OCI-LY7 (cell line): ENCODE measurements around the gene KIF1B. TPM values are rescaled to one million over a fixed set of nuclear protein-coding genes. Genes with fewer than 3 reads are reported as not detected.
"Not testable (repeated sequence)": the region's sequence is repeated elsewhere in the genome, so short reads cannot be mapped to it uniquely, and the experiment has no call there.

Experiments used
- BruUV-seq: library from RNA; stranded (reverse); fragments of 400-500 nt; replicated peaks from 2 replicates; lab custom pipeline; 2021; lab: Mats Ljungman, UMichigan
- CTCF ChIA-PET: fragments of 300-600 bp; sonication (Branson Sonifier 250); formaldehyde crosslinking; loops from one replicate; lab custom pipeline; 2022; ENCODE audit warnings: antibody characterized with exemption; ENCODE audit not compliant: unreplicated experiment; lab: Charles Lee
- POLR2A ChIA-PET: fragments of 300-600 bp; sonication (Branson Sonifier 250); formaldehyde crosslinking; loops from one replicate; lab custom pipeline; 2022; ENCODE audit warnings: antibody characterized with exemption; lab: Charles Lee
- DNase-seq: peaks from one replicate; pipeline ENCODE4 v3.0.0-alpha.2; 2015; ENCODE audit warnings: low spot score
- H2AFZ ChIP-seq: fragments of 200-600 bp; sonication (generic), shearing (Covaris generic); 2 replicates; pipeline ENCODE4 v1.6.1; 2014; ENCODE audit warnings: mild to moderate bottlenecking, antibody characterized with exemption, low read length, moderate library complexity
- H3K27ac ChIP-seq: fragments of 200-600 bp; sonication (generic); 2 replicates; pipeline ENCODE4 v1.5.1; 2014; ENCODE audit warnings: mixed run types, low read depth, mild to moderate bottlenecking, moderate library complexity, low read length, inconsistent platforms; ENCODE audit not compliant: poor library complexity, severe bottlenecking
- H3K36me3 ChIP-seq: fragments of 200-600 bp; sonication (generic); 2 replicates; pipeline ENCODE4 v1.6.1; 2014; ENCODE audit warnings: mild to moderate bottlenecking, antibody characterized with exemption, low read length, moderate library complexity, mixed read lengths; ENCODE audit not compliant: insufficient read depth
- H3K4me1 ChIP-seq: fragments of 200-600 bp; sonication (generic); 2 replicates; pipeline ENCODE4 v1.5.1; 2014; ENCODE audit warnings: mild to moderate bottlenecking, low read length; ENCODE audit not compliant: insufficient read depth, poor library complexity, severe bottlenecking
- H3K4me2 ChIP-seq: fragments of 200-600 bp; sonication (generic); 2 replicates; pipeline ENCODE4 v1.6.1; 2014; ENCODE audit warnings: mild to moderate bottlenecking, low read length
- H3K4me3 ChIP-seq: fragments of 200-600 bp; sonication (generic); 2 replicates; pipeline ENCODE4 v1.5.1; 2014; ENCODE audit warnings: mild to moderate bottlenecking, low read depth, low read length; ENCODE audit not compliant: poor library complexity, severe bottlenecking
- H3K79me2 ChIP-seq: fragments of 200-600 bp; sonication (generic); 2 replicates; pipeline ENCODE4 v1.6.1; 2016; ENCODE audit warnings: low read depth, mild to moderate bottlenecking, low read length, moderate library complexity, mixed read lengths; ENCODE audit not compliant: insufficient read depth
- H3K9me2 ChIP-seq: fragments of 200-600 bp; sonication (generic); 2 replicates; pipeline ENCODE4 v1.6.1; 2016; ENCODE audit warnings: mild to moderate bottlenecking, low read length, mixed read lengths; ENCODE audit not compliant: insufficient read depth
- H3K9me3 ChIP-seq: fragments of 200-600 bp; sonication (generic); 2 replicates; pipeline ENCODE4 v1.6.1; 2014; ENCODE audit warnings: mild to moderate bottlenecking, mixed run types, low read length, mixed read lengths
- H4K20me1 ChIP-seq: fragments of 200-600 bp; sonication (generic); 2 replicates; pipeline ENCODE4 v1.6.1; 2014; ENCODE audit warnings: mild to moderate bottlenecking, antibody characterized with exemption, low read length, moderate library complexity, mixed read lengths; ENCODE audit not compliant: insufficient read depth
- EZH2phosphoT487 ChIP-seq: fragments of 200-600 bp; sonication (generic); IDR thresholded peaks from 2 replicates; pipeline ENCODE4 v1.6.1; 2018; ENCODE audit warnings: low read depth, borderline replicate concordance, mild to moderate bottlenecking, mixed run types, antibody characterized with exemption, low read length, moderate library complexity, mixed read lengths
- intact Hi-C: fragments of 100-400 bp; cut with micrococcal nuclease; formaldehyde crosslinking; loops from one replicate; pipeline ENCODE4 v1.10.0; 2022; ENCODE audit not compliant: unreplicated experiment
- total RNA-seq, 2 experiments: library from RNA; depleted of rRNA in 1 of 2; stranded (reverse); fragments of >200 nt in 1 of 2; shearing (Covaris generic) in 1 of 2; gene quantifications; 2 replicates each; pipeline ENCODE4 v1.2.3, GENCODE V29; 2014 to 2022
- TF ChIP-seq, protein P1 (sequence below): fragments of 200-600 bp; sonication (generic); conservative IDR thresholded peaks from 2 replicates; pipeline ENCODE4 v1.5.1; 2014; ENCODE audit warnings: mild to moderate bottlenecking, antibody characterized with exemption, low read length, moderate library complexity, mixed read lengths

KIF1B gene
- total RNA-seq, 2 experiments from 2014 or later: 3.8 to 4.8 TPM

DNA sequence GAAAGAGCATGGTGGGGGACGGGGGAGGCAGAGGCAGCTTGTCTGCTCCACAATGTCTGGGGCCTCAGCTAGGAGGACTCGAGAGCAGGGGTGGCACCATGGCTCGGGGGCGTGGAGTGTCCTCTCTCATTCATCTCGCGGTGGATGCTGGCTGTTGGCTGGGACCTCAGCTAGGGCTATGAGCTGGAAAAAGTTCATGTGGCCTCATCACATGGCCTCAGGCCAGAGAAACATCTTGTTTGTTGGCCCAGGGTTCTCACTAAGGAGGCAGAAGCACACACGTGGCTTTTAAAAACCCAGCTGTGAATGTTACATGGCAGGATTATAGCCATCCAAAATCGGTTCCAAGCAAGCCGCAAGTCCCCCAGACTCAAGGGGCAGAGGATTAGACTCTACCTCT lies 213.7 kb downstream of the KIF1B start:
- TF ChIP-seq, protein P1, sequence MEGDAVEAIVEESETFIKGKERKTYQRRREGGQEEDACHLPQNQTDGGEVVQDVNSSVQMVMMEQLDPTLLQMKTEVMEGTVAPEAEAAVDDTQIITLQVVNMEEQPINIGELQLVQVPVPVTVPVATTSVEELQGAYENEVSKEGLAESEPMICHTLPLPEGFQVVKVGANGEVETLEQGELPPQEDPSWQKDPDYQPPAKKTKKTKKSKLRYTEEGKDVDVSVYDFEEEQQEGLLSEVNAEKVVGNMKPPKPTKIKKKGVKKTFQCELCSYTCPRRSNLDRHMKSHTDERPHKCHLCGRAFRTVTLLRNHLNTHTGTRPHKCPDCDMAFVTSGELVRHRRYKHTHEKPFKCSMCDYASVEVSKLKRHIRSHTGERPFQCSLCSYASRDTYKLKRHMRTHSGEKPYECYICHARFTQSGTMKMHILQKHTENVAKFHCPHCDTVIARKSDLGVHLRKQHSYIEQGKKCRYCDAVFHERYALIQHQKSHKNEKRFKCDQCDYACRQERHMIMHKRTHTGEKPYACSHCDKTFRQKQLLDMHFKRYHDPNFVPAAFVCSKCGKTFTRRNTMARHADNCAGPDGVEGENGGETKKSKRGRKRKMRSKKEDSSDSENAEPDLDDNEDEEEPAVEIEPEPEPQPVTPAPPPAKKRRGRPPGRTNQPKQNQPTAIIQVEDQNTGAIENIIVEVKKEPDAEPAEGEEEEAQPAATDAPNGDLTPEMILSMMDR: no peak
- TF ChIP-seq EZH2phosphoT487: no peak
- no peaks in the 10 kb centered on the region for H3K9me3 ChIP-seq
- intact Hi-C loops: no loop called here
- H4K20me1 ChIP-seq: no peaks in the 10 kb centered on the region
- DNase-seq: no peak
- POLR2A ChIA-PET: no interaction called here
- no peak overlapping the region for H3K4me2 ChIP-seq
- no peaks in the 10 kb centered on the region for H3K9me2 ChIP-seq
- H3K27ac ChIP-seq: no peak overlapping the region
- BruUV-seq: no TSS peak
- H3K4me3 ChIP-seq: no peak overlapping the region
- H3K36me3 ChIP-seq: peaks cover 22% of the 10 kb centered on the region
- CTCF ChIA-PET: no interaction called here
- no peaks in the 10 kb centered on the region for H3K4me1 ChIP-seq
- no peak overlapping the region for H2AFZ ChIP-seq
- no peaks in the 10 kb centered on the region for H3K79me2 ChIP-seq

DNA sequence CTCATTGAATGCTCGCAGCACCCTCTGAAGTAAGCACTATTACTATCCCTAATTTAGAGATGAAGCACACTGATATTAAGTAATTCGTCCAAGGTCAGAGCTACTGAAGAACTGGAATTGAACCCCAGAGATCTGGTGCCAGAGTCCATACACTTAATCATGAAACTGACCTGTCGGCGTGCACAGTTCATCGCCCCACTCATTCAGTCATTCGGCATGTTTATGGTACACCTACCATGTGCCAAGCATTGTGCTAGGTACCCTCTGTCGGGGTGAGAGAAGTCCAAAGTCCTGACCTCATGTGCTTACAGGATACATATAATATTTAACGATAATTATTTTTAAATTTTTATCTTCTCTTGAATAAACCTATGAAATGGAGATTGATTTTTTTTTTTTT lies 214.3 kb downstream of the KIF1B start:
- ChIA-PET POLR2A (no interaction called here), CTCF (no interaction called here)
- no peak for DNase-seq
- no peak overlapping the region for H3K27ac ChIP-seq
- no peak overlapping the region for H2AFZ ChIP-seq
- H4K20me1 ChIP-seq: no peaks in the 10 kb centered on the region
- no peaks in the 10 kb centered on the region for H3K9me3 ChIP-seq
- TF ChIP-seq EZH2phosphoT487: no peak
- TF ChIP-seq, protein P1: no peak
- no TSS peak for BruUV-seq
- intact Hi-C loops: no loop called here
- H3K4me2 ChIP-seq: no peak overlapping the region
- no peaks in the 10 kb centered on the region for H3K79me2 ChIP-seq
- H3K9me2 ChIP-seq: no peaks in the 10 kb centered on the region
- peaks cover 16% of the 10 kb centered on the region for H3K36me3 ChIP-seq
- H3K4me3 ChIP-seq: no peak overlapping the region
- H3K4me1 ChIP-seq: peaks cover 2% of the 10 kb centered on the region

DNA sequence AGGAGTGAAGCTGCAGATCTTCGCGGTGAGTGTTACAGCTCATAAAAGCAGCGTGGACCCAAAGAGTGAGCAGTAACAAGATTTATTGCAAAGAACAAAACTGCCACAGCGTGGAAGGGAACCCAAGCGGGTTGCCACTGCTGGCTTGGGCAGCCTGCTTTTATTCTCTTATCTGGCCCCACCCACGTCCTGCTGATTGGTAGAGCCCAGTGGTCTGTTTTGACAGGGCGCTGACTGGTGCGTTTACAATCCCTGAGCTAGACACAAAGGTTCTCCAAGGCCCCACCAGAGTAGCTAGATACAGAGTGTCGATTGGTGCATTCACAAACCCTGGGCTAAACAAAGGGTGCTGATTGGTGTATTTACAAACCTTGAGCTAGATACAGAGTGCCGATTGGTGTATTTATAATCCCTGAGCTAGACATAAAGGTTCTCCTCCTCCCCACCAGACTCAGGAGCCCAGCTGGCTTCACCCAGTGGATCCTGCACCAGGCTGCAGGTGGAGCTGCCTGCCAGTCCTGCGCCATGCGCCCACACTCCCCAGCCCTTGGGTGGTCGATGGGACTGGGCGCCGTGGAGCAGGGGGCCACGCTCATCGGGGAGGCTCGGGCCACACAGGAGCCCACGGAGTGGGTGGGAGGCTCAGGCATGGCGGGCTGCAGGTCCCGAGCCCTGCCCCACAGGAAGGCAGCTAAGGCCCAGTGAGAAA lies 215.6 kb downstream of the KIF1B start:
- H3K27ac ChIP-seq, CTCF ChIA-PET, intact Hi-C loops, H3K4me3 ChIP-seq, H3K9me3 ChIP-seq, H3K4me2 ChIP-seq, H3K79me2 ChIP-seq, DNase-seq, H4K20me1 ChIP-seq, H2AFZ ChIP-seq, H3K9me2 ChIP-seq, H3K4me1 ChIP-seq, BruUV-seq, H3K36me3 ChIP-seq: not testable (repeated sequence)
- POLR2A ChIA-PET: interaction anchor here (0.6 to 0.9 kb wide), 2 partner anchors 39 to 68 kb away, joined by 3 read pairs; no protein-coding TSS in a partner anchor

DNA sequence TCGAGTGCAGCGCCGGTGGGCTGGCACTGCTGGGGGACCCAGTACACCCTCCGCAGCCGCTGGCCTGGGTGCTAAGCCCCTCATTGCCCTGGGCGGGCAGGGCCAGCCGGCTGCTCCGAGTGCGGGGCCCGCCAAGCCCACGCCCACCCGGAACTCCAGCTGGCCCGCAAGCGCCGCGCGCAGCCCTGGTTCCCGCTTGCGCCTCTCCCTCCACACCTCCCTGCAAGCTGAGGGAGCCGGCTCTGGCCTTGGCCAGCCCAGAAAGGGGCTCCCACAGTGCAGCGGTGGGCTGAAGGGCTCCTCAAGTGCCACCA lies 216.1 kb downstream of the KIF1B start:
- DNase-seq, H4K20me1 ChIP-seq, intact Hi-C loops, POLR2A ChIA-PET, BruUV-seq, CTCF ChIA-PET, H3K79me2 ChIP-seq, H3K9me2 ChIP-seq, H2AFZ ChIP-seq, H3K36me3 ChIP-seq, H3K4me2 ChIP-seq, H3K4me3 ChIP-seq, H3K9me3 ChIP-seq, H3K27ac ChIP-seq: not testable (repeated sequence)
- H3K4me1 ChIP-seq: peaks cover 11% of the 10 kb centered on the region
